PC-3 (cell line): ENCODE data around the gene MASP1. TPM values are rescaled to one million over a fixed set of nuclear protein-coding genes. Genes with fewer than 3 reads are reported as not detected.

Source experiments
- ATAC-seq: fragments of 200-7000 bp; cut with Tn5 transposase; 2 replicates; pipeline ENCODE4 v1.9.1; 2020; ENCODE audit warnings: mild to moderate bottlenecking, moderate library complexity
- BruUV-seq: library from RNA; stranded (reverse); fragments of 400-500 nt; replicated peaks from 2 replicates; lab custom pipeline; 2021; lab: Mats Ljungman, UMichigan
- CTCF ChIA-PET: fragments of 300-600 bp; sonication (Branson Sonifier 250); formaldehyde crosslinking; loops from one replicate; lab custom pipeline; 2022; ENCODE audit warnings: antibody characterized with exemption; lab: Charles Lee
- POLR2A ChIA-PET: fragments of 300-600 bp; sonication (Branson Sonifier 250); formaldehyde crosslinking; loops from one replicate; lab custom pipeline; 2022; ENCODE audit warnings: antibody characterized with exemption; ENCODE audit not compliant: unreplicated experiment; lab: Charles Lee
- DNase-seq: peaks from one replicate; pipeline ENCODE4 v3.0.0-alpha.2; 2015
- H2AFZ ChIP-seq: fragments of 300-600 bp; sonication (generic); 2 replicates; pipeline ENCODE4 v1.6.0; 2016; ENCODE audit warnings: antibody characterized with exemption, low read length
- H3F3A ChIP-seq: fragments of 300-600 bp; sonication (generic); one replicate; pipeline ENCODE4 v1.6.0; 2017; ENCODE audit warnings: antibody characterized with exemption, low read length, control low read depth, mild to moderate bottlenecking; ENCODE audit not compliant: unreplicated experiment
- H3K27ac ChIP-seq: fragments of 300-600 bp; sonication (generic); 2 replicates; pipeline ENCODE4 v1.5.1; 2016; ENCODE audit warnings: mild to moderate bottlenecking, low read length
- H3K27me3 ChIP-seq: fragments of 300-600 bp; sonication (generic); 2 replicates; pipeline ENCODE4 v1.6.1; 2016; ENCODE audit warnings: low read length, mixed read lengths
- H3K36me3 ChIP-seq: fragments of 300-600 bp; sonication (generic); 2 replicates; pipeline ENCODE4 v1.6.1; 2016; ENCODE audit warnings: low read depth, mixed run types, low read length, mixed read lengths
- H3K4me1 ChIP-seq: fragments of 300-600 bp; sonication (generic); 2 replicates; pipeline ENCODE4 v1.5.1; 2016; ENCODE audit warnings: low read length; ENCODE audit not compliant: insufficient read depth
- H3K4me2 ChIP-seq: fragments of 300-600 bp; sonication (generic); 2 replicates; pipeline ENCODE4 v1.6.0; 2016; ENCODE audit warnings: low read length
- H3K4me3 ChIP-seq: fragments of 300-600 bp; sonication (generic); 2 replicates; pipeline ENCODE4 v1.5.1; 2016; ENCODE audit warnings: mild to moderate bottlenecking, low read length, mixed read lengths
- H3K79me2 ChIP-seq: fragments of 300-600 bp; sonication (generic); 2 replicates; pipeline ENCODE4 v1.6.1; 2017; ENCODE audit warnings: low read length, mixed read lengths
- H3K9ac ChIP-seq: fragments of 300-600 bp; sonication (generic); 2 replicates; pipeline ENCODE4 v1.6.0; 2016; ENCODE audit warnings: mild to moderate bottlenecking, low read length
- H3K9me2 ChIP-seq: fragments of 300-600 bp; sonication (generic); replicated peaks from 2 replicates; pipeline ENCODE4 v1.6.1; 2016; ENCODE audit warnings: mixed run types, low read length, mixed read lengths
- H3K9me3 ChIP-seq: fragments of 300-600 bp; sonication (generic); 2 replicates; pipeline ENCODE4 v1.6.1; 2016; ENCODE audit warnings: low read length, mixed read lengths
- H4K20me1 ChIP-seq: fragments of 300-600 bp; sonication (generic); 2 replicates; pipeline ENCODE4 v1.6.1; 2016; ENCODE audit warnings: low read length, mixed read lengths
- CTCF ChIP-seq: fragments of 300-600 bp; sonication (generic); conservative IDR thresholded peaks from 2 replicates; pipeline ENCODE4 v1.5.1; 2017; ENCODE audit warnings: antibody characterized with exemption, low read depth, mild to moderate bottlenecking, low read length
- EZH2 ChIP-seq: fragments of 300-600 bp; sonication (generic); IDR thresholded peaks from one replicate; pipeline ENCODE4 v1.6.1; 2017; ENCODE audit warnings: antibody characterized with exemption, mild to moderate bottlenecking, low read length; ENCODE audit not compliant: unreplicated experiment
- EZH2phosphoT487 ChIP-seq: fragments of 300-600 bp; sonication (generic); IDR thresholded peaks from 2 replicates; pipeline ENCODE4 v1.6.1; 2018; ENCODE audit warnings: mild to moderate bottlenecking, antibody characterized with exemption, low read length, borderline replicate concordance
- intact Hi-C: fragments of 100-400 bp; cut with micrococcal nuclease; formaldehyde crosslinking; loops from 2 replicates; pipeline ENCODE4 v1.9.0; 2023
- total RNA-seq: library from RNA; depleted of rRNA; stranded (reverse); fragments of >200 nt; gene quantifications from 2 replicates; pipeline ENCODE4 v1.2.3, GENCODE V29; 2014

Gene MASP1
- total RNA-seq, 1 experiment from 2014 or later: 0.07 TPM

- DNase-seq: no peak
- intact Hi-C loops: no loop called here
- Histone ChIP-seq H3K36me3 (no peaks in the 10 kb centered on the region), H4K20me1 (no peaks in the 10 kb centered on the region), H3K27ac (no peak overlapping the region), H3K79me2 (no peaks in the 10 kb centered on the region), H3K9ac (no peak overlapping the region), H3K4me2 (no peak overlapping the region), H3K9me3 (no peaks in the 10 kb centered on the region), H3K27me3 (peaks cover 90% of the 10 kb centered on the region), H3K4me1 (no peaks in the 10 kb centered on the region), H3K9me2 (no peaks in the 10 kb centered on the region), H2AFZ (no peak overlapping the region), H3F3A (no peaks in the 10 kb centered on the region), H3K4me3 (no peak overlapping the region)
- TF ChIP-seq CTCF: no peak
- no peak for TF ChIP-seq EZH2
- no peak for TF ChIP-seq EZH2phosphoT487
- ChIA-PET POLR2A (no interaction called here), CTCF (no interaction called here)
- ATAC-seq: no peak
- no TSS peak for BruUV-seq
Measured at GRCh38 chr3:187336322-187336721, 44.8 kb upstream of the MASP1 start.

GRCh38 chr3:187334904-187335303 lies 43.4 kb upstream of the MASP1 start:
- no peak overlapping the region for H3K9ac ChIP-seq
- H3K4me1 ChIP-seq: no peaks in the 10 kb centered on the region
- intact Hi-C loops: no loop called here
- no peak overlapping the region for H2AFZ ChIP-seq
- no peak overlapping the region for H3K27ac ChIP-seq
- POLR2A ChIA-PET: no interaction called here
- no TSS peak for BruUV-seq
- no peaks in the 10 kb centered on the region for H3K9me3 ChIP-seq
- no peaks in the 10 kb centered on the region for H3K36me3 ChIP-seq
- TF ChIP-seq EZH2: no peak
- TF ChIP-seq EZH2phosphoT487: no peak
- no peak for TF ChIP-seq CTCF
- no peaks in the 10 kb centered on the region for H3K9me2 ChIP-seq
- no peaks in the 10 kb centered on the region for H3F3A ChIP-seq
- ATAC-seq (no peak), DNase-seq (no peak)
- CTCF ChIA-PET: no interaction called here
- no peaks in the 10 kb centered on the region for H4K20me1 ChIP-seq
- H3K79me2 ChIP-seq: no peaks in the 10 kb centered on the region
- H3K27me3 ChIP-seq: peaks cover 90% of the 10 kb centered on the region
- H3K4me2 ChIP-seq: no peak overlapping the region
- H3K4me3 ChIP-seq: no peak overlapping the region

- intact Hi-C loops: no loop called here
- Histone ChIP-seq H2AFZ (no peak overlapping the region), H3K4me1 (no peaks in the 10 kb centered on the region), H3K27me3 (peaks cover 93% of the 10 kb centered on the region), H3K27ac (no peak overlapping the region), H4K20me1 (no peaks in the 10 kb centered on the region), H3K36me3 (no peaks in the 10 kb centered on the region), H3K79me2 (no peaks in the 10 kb centered on the region), H3F3A (no peaks in the 10 kb centered on the region), H3K9me2 (no peaks in the 10 kb centered on the region), H3K9ac (no peak overlapping the region), H3K9me3 (no peaks in the 10 kb centered on the region), H3K4me2 (no peak overlapping the region), H3K4me3 (no peak overlapping the region)
- ChIA-PET POLR2A (no interaction called here), CTCF (no interaction called here)
- DNase-seq: no peak
- no peak for TF ChIP-seq CTCF
- no peak for TF ChIP-seq EZH2phosphoT487
- no peak for TF ChIP-seq EZH2
- ATAC-seq: no peak
- BruUV-seq: no TSS peak
Measured at GRCh38 chr3:187328691-187329090, 37.2 kb upstream of the MASP1 start.
